Loucy (cell line): ENCODE results near the gene ASS1.

Source experiments
- H2AFZ ChIP-seq: fragments of 200-600 bp; sonication (generic); 2 replicates; pipeline ENCODE4 v1.6.0; 2016; ENCODE audit warnings: antibody characterized with exemption, mild to moderate bottlenecking, low read length, moderate library complexity
- H3F3A ChIP-seq: fragments of 200-600 bp; 2 replicates; pipeline ENCODE4 v1.6.0; 2016; ENCODE audit warnings: antibody characterized with exemption, low read depth, mild to moderate bottlenecking
- H3K27me3 ChIP-seq: fragments of 200-600 bp; sonication (generic); 2 replicates; pipeline ENCODE4 v1.6.1; 2014; ENCODE audit warnings: low read length, mild to moderate bottlenecking; ENCODE audit not compliant: insufficient read depth, poor library complexity, severe bottlenecking
- H3K36me3 ChIP-seq: fragments of 200-600 bp; sonication (generic); 2 replicates; pipeline ENCODE4 v1.6.1; 2016; ENCODE audit warnings: low read length; ENCODE audit not compliant: insufficient read depth
- H3K4me1 ChIP-seq: fragments of 200-600 bp; sonication (generic); 2 replicates; pipeline ENCODE4 v1.5.1; 2014; ENCODE audit warnings: low read length, mild to moderate bottlenecking; ENCODE audit not compliant: insufficient read depth, poor library complexity, severe bottlenecking
- H3K4me2 ChIP-seq: fragments of 200-600 bp; sonication (generic); 2 replicates; pipeline ENCODE4 v1.6.0; 2014; ENCODE audit warnings: antibody characterized with exemption, low read length, low read depth, mild to moderate bottlenecking; ENCODE audit not compliant: poor library complexity, severe bottlenecking
- H3K4me3 ChIP-seq: fragments of 200-600 bp; sonication (generic); 2 replicates; pipeline ENCODE4 v1.5.1; 2014; ENCODE audit warnings: low read length, mild to moderate bottlenecking, mixed read lengths; ENCODE audit not compliant: poor library complexity, severe bottlenecking
- H3K79me2 ChIP-seq: fragments of 200-600 bp; sonication (generic); 2 replicates; pipeline ENCODE4 v1.6.1; 2014; ENCODE audit warnings: low read length; ENCODE audit not compliant: insufficient read depth
- H3K9ac ChIP-seq: fragments of 200-600 bp; sonication (generic); 2 replicates; pipeline ENCODE4 v1.6.0; 2014; ENCODE audit warnings: mild to moderate bottlenecking, low read depth, low read length, moderate library complexity; ENCODE audit not compliant: poor library complexity, severe bottlenecking
- H3K9me2 ChIP-seq: fragments of 200-600 bp; sonication (generic); replicated peaks from 2 replicates; pipeline ENCODE4 v1.6.1; 2016; ENCODE audit warnings: low read depth, low read length, mixed read lengths
- H3K9me3 ChIP-seq: fragments of 200-600 bp; sonication (generic); 2 replicates; pipeline ENCODE4 v1.6.1; 2014; ENCODE audit warnings: mild to moderate bottlenecking, antibody characterized with exemption, low read length, low read depth; ENCODE audit not compliant: insufficient read depth
- H4K20me1 ChIP-seq: fragments of 200-600 bp; sonication (generic); 2 replicates; pipeline ENCODE4 v1.6.0; 2014; ENCODE audit warnings: antibody characterized with exemption, low read length, mild to moderate bottlenecking; ENCODE audit not compliant: insufficient read depth, poor library complexity, severe bottlenecking
- CTCF ChIP-seq: fragments of 200-600 bp; sonication (generic); conservative IDR thresholded peaks from 2 replicates; pipeline ENCODE4 v1.5.1; 2014; ENCODE audit warnings: mild to moderate bottlenecking, antibody characterized with exemption, low read length
- EZH2phosphoT487 ChIP-seq: fragments of 200-600 bp; IDR thresholded peaks from 2 replicates; pipeline ENCODE4 v1.6.1; 2018; ENCODE audit warnings: antibody characterized with exemption, mild to moderate bottlenecking, moderate library complexity, borderline replicate concordance

ASS1 gene

GRCh38 chr9:130445268-130445983 is 665 bp downstream of the ASS1 start:
- Histone ChIP-seq H3F3A (no peaks in the 10 kb centered on the region), H3K4me2 (no peak overlapping the region), H3K4me3 (no peak overlapping the region), H3K9me3 (no peaks in the 10 kb centered on the region), H3K79me2 (no peaks in the 10 kb centered on the region), H3K9ac (no peak overlapping the region), H3K9me2 (no peaks in the 10 kb centered on the region), H2AFZ (no peak overlapping the region), H3K27me3 (no peaks in the 10 kb centered on the region), H4K20me1 (no peaks in the 10 kb centered on the region), H3K4me1 (no peaks in the 10 kb centered on the region), H3K36me3 (no peaks in the 10 kb centered on the region)
- TF ChIP-seq EZH2phosphoT487, result no peak

- TF ChIP-seq EZH2phosphoT487 (no peak), CTCF (no peak)
- H3K79me2 ChIP-seq, result no peaks in the 10 kb centered on the region
- H3K9me2 ChIP-seq, result no peaks in the 10 kb centered on the region
- H3K9me3 ChIP-seq, result no peaks in the 10 kb centered on the region
- H3K4me2 ChIP-seq, result no peak overlapping the region
- no peaks in the 10 kb centered on the region for H3K27me3 ChIP-seq
- H3K9ac ChIP-seq, result no peak overlapping the region
- no peak overlapping the region for H2AFZ ChIP-seq
- H3K4me3 ChIP-seq, result no peak overlapping the region
- no peaks in the 10 kb centered on the region for H3F3A ChIP-seq
- no peaks in the 10 kb centered on the region for H4K20me1 ChIP-seq
- no peaks in the 10 kb centered on the region for H3K36me3 ChIP-seq
- no peaks in the 10 kb centered on the region for H3K4me1 ChIP-seq
Measured at GRCh38 chr9:130446101-130446861, 1.5 kb downstream of the ASS1 start.

- H3K79me2 ChIP-seq, result no peaks in the 10 kb centered on the region
- no peak overlapping the region for H3K4me3 ChIP-seq
- no peak overlapping the region for H3K9ac ChIP-seq
- no peaks in the 10 kb centered on the region for H3K27me3 ChIP-seq
- H3K9me3 ChIP-seq, result no peaks in the 10 kb centered on the region
- no peaks in the 10 kb centered on the region for H3K4me1 ChIP-seq
- H3F3A ChIP-seq, result no peaks in the 10 kb centered on the region
- H3K9me2 ChIP-seq, result no peaks in the 10 kb centered on the region
- H4K20me1 ChIP-seq, result no peaks in the 10 kb centered on the region
- TF ChIP-seq EZH2phosphoT487 (no peak), CTCF (no peak)
- H2AFZ ChIP-seq, result no peak overlapping the region
- no peaks in the 10 kb centered on the region for H3K36me3 ChIP-seq
- H3K4me2 ChIP-seq, result no peak overlapping the region
Measured at GRCh38 chr9:130447193-130447816, 2.5 kb downstream of the ASS1 start.
